HG03060 (cell line): Measurements from ENCODE around the gene VSIR.

Source experiments
- ATAC-seq: cut with Tn5 transposase; IDR thresholded peaks from one replicate; pipeline ENCODE4 v1.9.1; 2021; ENCODE audit warnings: low read depth, moderate number of reproducible peaks; ENCODE audit not compliant: unreplicated experiment

The VSIR gene

DNA sequence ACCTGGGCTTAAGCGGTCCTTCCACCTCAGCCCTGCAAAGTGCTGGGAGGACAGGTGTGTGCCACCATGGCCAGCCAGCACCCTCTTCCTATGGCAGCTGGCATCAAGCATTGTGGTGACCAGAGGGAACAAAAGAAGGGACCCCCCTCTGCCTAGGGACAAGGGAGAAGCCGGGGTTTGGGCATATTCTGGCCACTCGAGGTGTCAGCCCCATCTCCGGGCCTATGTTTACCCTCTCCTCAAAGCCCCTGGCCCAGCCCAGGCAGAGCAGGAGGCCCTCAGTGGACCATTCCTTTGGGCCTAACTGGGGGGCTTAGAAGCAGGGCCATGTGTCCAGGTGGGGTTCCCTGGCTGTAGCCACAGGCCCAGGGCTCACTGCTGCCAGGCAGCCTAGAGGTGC, 23.9 kb downstream of the VSIR start:
- no peak for ATAC-seq

GRCh38 chr10:71748671-71749191, 24.6 kb downstream of the VSIR start:
- no peak for ATAC-seq

DNA sequence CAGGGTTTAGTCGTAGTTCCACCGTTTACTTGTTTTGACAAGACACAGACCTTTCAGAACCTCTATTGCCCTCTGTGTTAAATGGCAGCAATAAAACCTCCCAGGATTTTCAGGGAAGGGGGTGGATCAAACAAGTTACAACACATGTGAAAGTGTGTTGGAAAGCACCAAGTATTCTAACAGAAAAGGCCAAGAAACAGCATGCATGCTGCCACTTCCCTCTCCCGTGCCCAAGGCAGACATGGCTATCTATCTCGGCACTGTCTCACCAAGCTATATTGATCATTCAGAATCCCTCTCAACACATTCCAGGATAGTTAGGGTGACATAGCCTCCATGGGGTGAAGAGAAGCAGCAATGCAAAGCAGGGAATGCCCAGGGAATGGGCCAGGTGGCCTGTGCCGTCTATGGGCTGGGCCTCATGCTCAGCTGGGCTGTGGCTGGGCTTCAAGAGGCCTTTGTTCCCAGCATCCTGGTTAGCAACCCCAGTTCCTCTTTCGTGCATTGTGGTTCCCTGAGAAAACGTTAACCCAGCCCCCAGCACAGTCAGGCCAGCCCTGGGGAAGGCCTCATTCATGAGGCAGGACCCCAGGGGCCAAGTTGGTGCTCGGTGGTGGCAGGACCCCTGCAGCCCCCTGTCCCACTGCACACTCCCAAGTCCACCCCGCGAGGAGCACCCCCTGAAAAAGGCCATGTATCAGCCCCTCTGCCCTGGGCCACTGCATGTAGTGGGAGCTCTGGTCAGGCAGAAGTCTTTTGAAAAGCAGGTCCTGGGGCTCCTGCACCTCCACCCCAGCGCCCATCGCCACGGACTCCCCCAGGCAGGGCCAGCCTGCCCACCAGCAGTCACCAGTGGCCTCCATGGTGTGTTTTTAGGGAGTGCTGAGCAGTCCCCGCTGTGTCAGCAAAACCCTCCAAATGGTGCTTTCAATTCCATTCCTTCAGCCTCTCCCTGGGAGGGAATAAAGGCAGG, 25.5 kb downstream of the VSIR start:
- ATAC-seq: no peak

DNA sequence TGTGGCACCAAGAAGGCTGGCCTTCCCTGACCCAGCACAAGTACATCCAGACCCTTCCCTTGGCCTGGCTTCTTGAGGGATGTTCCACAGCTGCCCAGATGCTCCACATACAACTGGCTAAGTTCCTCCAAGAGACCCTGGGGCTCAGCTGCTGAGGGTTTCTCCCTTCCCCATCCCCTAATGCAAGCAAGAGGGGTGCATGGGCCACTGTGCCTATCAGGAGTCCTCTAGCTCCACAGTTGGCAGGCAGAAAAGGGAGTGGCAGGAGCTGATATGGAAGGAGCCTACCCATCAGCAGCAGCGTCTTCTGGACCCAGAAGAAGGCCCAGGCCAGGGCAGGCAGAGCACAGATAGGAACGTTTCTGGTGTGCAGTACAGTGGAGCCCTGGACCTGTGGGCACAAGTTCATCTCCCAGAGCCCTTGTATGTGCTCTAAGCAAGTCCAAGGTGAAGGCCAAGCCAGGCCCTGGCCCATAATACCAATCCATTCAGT, 26.2 kb downstream of the VSIR start:
- no peak for ATAC-seq

DNA sequence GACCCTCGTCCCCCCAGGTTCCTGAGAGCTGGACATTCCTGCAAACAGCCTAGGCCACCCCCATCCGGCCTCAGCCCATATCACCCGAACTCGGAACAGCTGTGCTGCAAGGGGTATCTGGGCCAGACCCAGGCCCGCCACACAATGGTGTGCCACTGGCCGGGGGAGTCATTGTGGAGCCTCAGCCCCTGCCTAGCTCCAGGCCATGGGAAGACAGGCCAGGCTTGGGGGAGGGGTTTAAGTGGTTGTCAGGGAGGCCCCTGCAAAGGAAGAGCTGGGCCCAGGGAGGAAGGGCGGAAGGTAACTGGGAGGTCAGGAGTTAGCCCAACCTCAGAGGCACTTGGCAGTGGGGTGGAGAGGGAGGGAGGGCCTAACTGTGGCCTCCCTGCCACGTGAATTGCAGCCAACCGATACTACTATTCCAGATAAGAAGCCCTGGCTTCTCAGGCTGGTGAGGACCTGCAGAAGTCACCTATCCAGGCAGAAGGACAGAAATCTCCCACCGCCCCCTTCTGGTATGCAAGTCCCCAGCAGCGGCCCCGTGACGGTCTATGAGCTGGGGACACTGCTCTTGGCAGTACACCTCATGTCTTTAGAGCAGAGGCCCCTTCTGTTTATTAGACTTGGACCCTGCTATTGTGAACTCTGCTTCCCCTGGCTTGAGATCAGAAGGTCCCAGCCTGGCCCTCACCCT, 26.8 kb downstream of the VSIR start:
- ATAC-seq: no peak

- no peak for ATAC-seq
These were observed 27.6 kb downstream of the VSIR start for GRCh38 chr10:71745664-71746250.

GRCh38 chr10:71744897-71745663, 28.2 kb downstream of the VSIR start:
- no peak for ATAC-seq

- no peak for ATAC-seq
These were observed 29.5 kb downstream of the VSIR start for GRCh38 chr10:71743866-71744265.

DNA sequence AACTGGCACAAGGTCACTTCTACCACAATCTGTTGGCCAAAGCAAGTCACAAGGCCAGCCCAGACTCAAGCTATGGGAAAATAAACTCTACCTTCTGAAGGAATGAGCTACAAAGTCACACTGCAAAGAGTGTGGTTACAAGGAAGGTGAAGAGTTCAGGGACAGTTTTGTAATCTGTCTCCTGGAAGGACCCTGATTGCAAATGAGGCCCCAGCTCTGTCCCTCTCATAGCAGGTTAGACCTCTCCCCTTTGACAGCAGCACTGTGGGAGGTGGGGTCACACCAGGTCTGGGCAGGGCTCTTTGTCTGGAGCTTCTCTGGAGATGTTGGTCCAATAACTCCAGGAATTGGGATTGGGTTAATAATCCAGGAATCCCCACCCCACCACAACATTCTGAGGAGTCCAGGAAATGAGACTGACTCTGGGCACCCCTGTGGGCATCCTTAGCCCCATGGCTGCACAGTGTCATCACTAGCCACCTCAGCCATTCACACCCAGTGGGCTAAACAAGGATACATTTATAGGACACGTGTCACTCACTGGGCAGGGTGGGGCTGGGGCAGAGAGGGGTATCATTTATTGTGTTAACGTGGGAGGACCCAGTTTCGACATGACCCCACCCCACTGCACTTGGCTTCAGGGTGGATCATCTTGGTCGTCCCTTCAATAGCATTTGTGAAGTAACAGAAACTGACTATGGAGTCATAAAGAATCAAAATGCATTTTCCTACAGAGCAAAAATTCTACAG, 30.1 kb downstream of the VSIR start:
- no peak for ATAC-seq

DNA sequence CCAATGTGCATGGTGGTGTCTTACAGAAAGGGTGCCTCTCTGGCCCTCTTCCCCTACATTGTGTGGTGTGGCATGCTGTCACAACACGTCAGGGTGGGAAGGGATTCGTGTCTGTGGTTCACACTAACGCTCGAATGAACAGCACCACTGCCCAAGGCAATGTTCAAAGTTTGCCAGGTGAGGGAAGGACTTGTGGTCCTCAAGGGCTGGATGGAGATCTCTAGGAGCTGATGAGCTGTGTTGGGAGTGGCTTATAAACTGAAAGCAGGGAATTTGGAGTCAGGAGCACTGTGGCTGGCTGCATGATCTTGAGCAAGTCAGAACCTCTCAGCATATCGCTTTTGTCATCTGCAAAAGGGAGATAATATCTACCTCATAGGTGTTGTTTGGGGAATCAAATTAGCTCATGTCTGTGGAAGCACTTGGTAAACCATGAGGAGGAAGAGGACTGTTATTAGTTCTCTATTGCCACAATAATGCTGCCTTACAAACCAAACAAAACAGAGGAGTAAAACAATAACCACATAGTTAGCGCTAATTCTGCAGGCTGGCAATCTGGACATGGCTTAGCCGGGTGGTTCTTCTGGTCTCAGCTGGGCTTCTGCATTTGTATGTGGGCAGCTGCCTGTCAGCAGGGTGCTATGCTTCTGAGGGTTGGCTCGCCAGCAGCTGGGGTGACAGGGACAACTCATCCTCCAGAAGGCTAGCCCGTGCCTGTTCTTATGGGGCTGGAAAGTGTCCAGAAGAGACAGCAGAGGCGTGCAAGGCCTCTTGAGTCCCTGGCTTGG, 30.8 kb downstream of the VSIR start:
- no peak for ATAC-seq

DNA sequence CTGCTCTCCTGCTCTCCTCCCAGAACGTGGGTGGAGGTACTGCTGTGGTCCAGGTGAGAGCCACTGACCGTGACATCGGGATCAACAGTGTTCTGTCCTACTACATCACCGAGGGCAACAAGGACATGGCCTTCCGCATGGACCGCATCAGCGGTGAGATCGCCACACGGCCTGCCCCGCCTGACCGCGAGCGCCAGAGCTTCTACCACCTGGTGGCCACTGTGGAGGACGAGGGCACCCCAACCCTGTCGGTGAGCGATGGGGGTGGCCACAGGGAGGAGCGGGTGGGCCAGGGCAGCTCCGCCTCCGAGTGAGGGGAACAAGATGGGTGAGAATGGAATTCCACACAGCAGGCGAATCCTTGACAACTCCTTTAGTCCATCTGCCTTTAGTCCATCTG, 31.6 kb downstream of the VSIR start:
- ATAC-seq: no peak

GRCh38 chr10:71741029-71741428, 32.3 kb downstream of the VSIR start:
- no peak for ATAC-seq

DNA sequence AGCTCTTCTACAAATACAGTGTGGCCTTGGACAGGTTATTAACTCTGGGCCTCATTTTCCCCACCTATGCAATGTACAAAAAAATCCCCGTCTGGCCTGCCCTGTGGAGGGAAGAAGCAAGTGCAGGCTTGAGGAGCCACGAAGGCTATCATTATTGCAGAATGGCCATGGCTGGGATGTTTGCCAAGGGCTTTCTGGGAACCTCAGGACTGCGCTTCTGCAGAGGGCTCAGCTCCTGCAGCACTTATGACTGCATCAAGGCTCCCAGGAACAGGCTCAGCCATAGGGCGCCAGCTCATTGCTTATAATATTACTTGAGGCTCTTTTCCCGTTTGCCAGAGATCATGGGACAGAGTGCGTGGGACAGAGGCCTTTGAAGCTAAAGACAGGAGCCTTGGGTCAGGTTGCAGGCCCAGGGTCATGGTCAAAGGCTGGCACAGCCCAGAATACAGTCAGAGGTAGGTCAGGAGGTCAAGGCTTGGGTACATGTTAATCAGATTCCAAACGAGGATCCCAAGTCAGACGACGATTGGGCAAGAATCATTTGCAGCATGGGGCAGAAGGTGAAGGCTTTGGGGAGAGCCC, 33.2 kb downstream of the VSIR start:
- ATAC-seq: no peak

GRCh38 chr10:71739358-71739900, 33.9 kb downstream of the VSIR start:
- no peak for ATAC-seq

GRCh38 chr10:71737834-71738197, 35.5 kb downstream of the VSIR start:
- ATAC-seq: no peak

DNA sequence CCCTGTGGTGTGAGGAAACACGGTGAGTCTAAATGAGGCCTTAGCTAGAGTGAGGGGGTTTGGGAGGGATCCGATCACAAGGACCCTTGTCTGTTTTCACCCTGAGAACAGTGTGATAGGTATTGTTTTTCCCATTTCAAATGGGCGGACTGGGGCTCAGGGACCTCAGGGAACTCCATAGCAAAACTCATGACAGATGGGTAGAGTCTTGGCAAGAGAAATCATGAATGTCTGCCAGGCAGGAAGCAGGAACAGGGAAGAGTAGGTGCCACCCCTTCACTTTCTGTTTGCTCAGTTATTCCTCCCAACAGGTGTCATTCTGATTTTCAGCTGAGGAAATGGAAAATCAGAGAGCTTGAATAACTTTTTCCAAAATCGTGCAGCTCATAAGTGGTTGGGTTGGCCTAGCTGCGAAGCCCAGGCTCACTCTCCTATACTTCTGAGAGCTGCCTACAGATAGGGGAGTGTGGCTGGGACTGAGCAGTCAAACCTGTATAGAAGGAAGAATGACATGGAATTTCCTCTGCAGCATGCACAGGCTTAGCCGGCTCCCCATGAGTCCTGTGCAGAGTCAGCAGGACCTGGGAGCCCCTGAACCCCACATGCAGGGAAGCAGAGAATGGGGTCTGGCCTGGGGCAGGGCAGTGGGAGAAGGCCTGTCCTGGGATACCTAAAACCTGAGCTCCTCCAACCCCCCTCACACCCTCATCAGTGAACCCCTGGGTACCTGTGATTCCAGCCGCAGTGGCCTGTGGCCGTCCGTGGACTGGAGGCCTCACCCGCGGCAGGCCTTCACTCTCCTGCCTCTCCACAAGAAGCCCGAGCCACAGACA, 36.1 kb downstream of the VSIR start:
- no peak for ATAC-seq

GRCh38 chr10:71736570-71736952, 36.8 kb downstream of the VSIR start:
- ATAC-seq: no peak
